CD4-positive, alpha-beta memory T cell (primary cell): Measurements from ENCODE around the gene PACRG. TPM values are rescaled to one million over a fixed set of nuclear protein-coding genes. Genes with fewer than 3 reads are reported as not detected.

ENCODE experiments used
- CTCF ChIA-PET: fragments of 350-600 bp; sonication (Branson Sonifier 250); formaldehyde crosslinking; loops from one replicate; lab custom pipeline; 2021; ENCODE audit warnings: inconsistent platforms; ENCODE audit not compliant: partially characterized antibody; lab: Charles Lee
- POLR2A ChIA-PET: fragments of 350-600 bp; sonication (Branson Sonifier 250); formaldehyde crosslinking; loops from one replicate; lab custom pipeline; 2021; ENCODE audit not compliant: partially characterized antibody; lab: Charles Lee
- DNase-seq, 5 donors: peaks; one replicate each; pipeline versions ENCODE4 v3.0.0 to v3.0.0-alpha.2; 2020 to 2022; ENCODE audit warnings: mixed read lengths in 1 of 5
- H3K27ac ChIP-seq: one replicate; pipeline ENCODE4 v1.7.0; 2013; ENCODE audit warnings: low read depth, low read length
- H3K27me3 ChIP-seq: 2 replicates; pipeline ENCODE4 v1.7.0; 2013; ENCODE audit warnings: mild to moderate bottlenecking, low read length, moderate library complexity; ENCODE audit not compliant: insufficient read depth
- H3K36me3 ChIP-seq: 2 replicates; pipeline ENCODE4 v1.7.0; 2013; ENCODE audit warnings: mild to moderate bottlenecking, low read length, moderate library complexity; ENCODE audit not compliant: insufficient read depth
- H3K4me1 ChIP-seq: 2 replicates; pipeline ENCODE4 v1.7.0; 2013; ENCODE audit warnings: mild to moderate bottlenecking, low read length, moderate library complexity; ENCODE audit not compliant: insufficient read depth
- H3K4me3 ChIP-seq, 2 donors: one replicate each; pipeline ENCODE4 v1.7.0; 2013; ENCODE audit warnings: low read length in 2 of 2, mild to moderate bottlenecking in 1 of 2
- H3K9me3 ChIP-seq, 2 donors: one replicate each; pipeline ENCODE4 v1.7.0; 2013; ENCODE audit warnings: low read length in 2 of 2, control low read depth in 1 of 2; ENCODE audit not compliant: control insufficient read depth in 1 of 2
- H3K27ac Mint-ChIP-seq, 7 donors: one replicate each; pipeline ENCODE4 v1.8.0; 2020 to 2021; ENCODE audit warnings: mixed read lengths in 7 of 7, mild to moderate bottlenecking in 6 of 7, inconsistent platforms in 3 of 7, moderate library complexity in 3 of 7
- H3K27me3 Mint-ChIP-seq, 2 donors: one replicate each; pipeline ENCODE4 v1.8.0; 2020 to 2021; ENCODE audit warnings: mixed read lengths in 2 of 2
- H3K36me3 Mint-ChIP-seq, 2 donors: one replicate each; pipeline ENCODE4 v1.8.0; 2020 to 2021; ENCODE audit warnings: mixed read lengths in 2 of 2, inconsistent platforms in 1 of 2, mild to moderate bottlenecking in 1 of 2
- H3K4me1 Mint-ChIP-seq, 4 donors: one replicate each; pipeline ENCODE4 v1.8.0; 2020 to 2021; ENCODE audit warnings: mixed read lengths in 4 of 4, mild to moderate bottlenecking in 1 of 4
- H3K4me3 Mint-ChIP-seq, 8 donors: one replicate each; pipeline ENCODE4 v1.8.0; 2020 to 2021; ENCODE audit warnings: mixed read lengths in 8 of 8, mild to moderate bottlenecking in 7 of 8, moderate library complexity in 6 of 8, inconsistent platforms in 3 of 8
- H3K9me3 Mint-ChIP-seq, 8 donors: one replicate each; pipeline ENCODE4 v1.8.0; 2020 to 2021; ENCODE audit warnings: mixed read lengths in 8 of 8, mild to moderate bottlenecking in 5 of 8, inconsistent platforms in 3 of 8, moderate library complexity in 1 of 8
- intact Hi-C: fragments of 100-400 bp; cut with micrococcal nuclease; formaldehyde crosslinking; loops from one replicate; pipeline ENCODE4 v1.15.1; 2023
- polyA plus RNA-seq, 2 donors: library from polyadenylated mRNA; unstranded; fragments of 300-500 nt; fragmentation: Illumina TruSeq; gene quantifications; one replicate each; pipeline ENCODE4 v1.2.3, GENCODE V29; 2021
- total RNA-seq, 2 experiments: library from RNA; stranded (reverse); gene quantifications; one replicate each; pipeline ENCODE4 v1.2.3, GENCODE V29; 2021

Gene PACRG
- total and polyA plus RNA-seq, 4 experiments from 2014 or later = 0.21 to 1.5 (median 0.81) TPM; not detected in 1

- Mint-ChIP-seq H3K36me3 (no peaks in the 10 kb centered on the region), H3K4me3 (no peak overlapping the region), H3K9me3 (no peaks in the 10 kb centered on the region), H3K4me1 (no peaks in the 10 kb centered on the region), H3K27me3 (peaks cover 2 to 4% of the 10 kb centered on the region in 2 donors), H3K27ac (no peak overlapping the region)
- Histone ChIP-seq H3K36me3 (no peaks in the 10 kb centered on the region), H3K4me3 (no peak overlapping the region), H3K4me1 (no peaks in the 10 kb centered on the region), H3K27ac (no peak overlapping the region), H3K9me3 (no peaks in the 10 kb centered on the region), H3K27me3 (no peaks in the 10 kb centered on the region)
- intact Hi-C loops = no loop called here
- CTCF ChIA-PET = no interaction called here
- POLR2A ChIA-PET = no interaction called here
- DNase-seq = no peak
Observed at GRCh38 chr6:163188746-163189145, 461.0 kb downstream of the PACRG start.

GRCh38 chr6:163189609-163190008 is 461.8 kb downstream of the PACRG start:
- no peaks in the 10 kb centered on the region for H3K9me3 ChIP-seq
- H3K4me1 ChIP-seq = no peaks in the 10 kb centered on the region
- CTCF ChIA-PET = no interaction called here
- no peak for DNase-seq
- no peaks in the 10 kb centered on the region for H3K27me3 ChIP-seq
- H3K4me3 ChIP-seq = no peak overlapping the region
- H3K27ac ChIP-seq = no peak overlapping the region
- no peaks in the 10 kb centered on the region for H3K36me3 ChIP-seq
- POLR2A ChIA-PET = no interaction called here
- no peak overlapping the region for H3K27ac Mint-ChIP-seq
- intact Hi-C loops = no loop called here
- H3K36me3 Mint-ChIP-seq = no peaks in the 10 kb centered on the region
- no peak overlapping the region for H3K4me3 Mint-ChIP-seq
- H3K9me3 Mint-ChIP-seq = no peaks in the 10 kb centered on the region
- H3K27me3 Mint-ChIP-seq = peaks cover 2 to 4% of the 10 kb centered on the region in 2 donors
- no peaks in the 10 kb centered on the region for H3K4me1 Mint-ChIP-seq

GRCh38 chr6:163190786-163191185 is 463.0 kb downstream of the PACRG start:
- ChIA-PET CTCF (interaction anchor here (0.6 kb wide), 1 partner anchor 17 kb away, joined by 3 read pairs; no protein-coding TSS in a partner anchor), POLR2A (no interaction called here)
- Histone ChIP-seq H3K27ac (no peak overlapping the region), H3K4me1 (no peaks in the 10 kb centered on the region), H3K27me3 (no peaks in the 10 kb centered on the region), H3K36me3 (no peaks in the 10 kb centered on the region), H3K4me3 (no peak overlapping the region), H3K9me3 (no peaks in the 10 kb centered on the region)
- H3K36me3 Mint-ChIP-seq = no peaks in the 10 kb centered on the region
- H3K27me3 Mint-ChIP-seq = peaks cover 1 to 4% of the 10 kb centered on the region in 2 donors
- no peak for DNase-seq
- intact Hi-C loops = no loop called here
- H3K9me3 Mint-ChIP-seq = no peaks in the 10 kb centered on the region
- H3K4me3 Mint-ChIP-seq = no peak overlapping the region
- H3K4me1 Mint-ChIP-seq = no peaks in the 10 kb centered on the region
- no peak overlapping the region for H3K27ac Mint-ChIP-seq

GRCh38 chr6:163191704-163192537 is 464.1 kb downstream of the PACRG start:
- H3K27ac Mint-ChIP-seq = no peak overlapping the region
- CTCF ChIA-PET = no interaction called here
- no peaks in the 10 kb centered on the region for H3K4me1 Mint-ChIP-seq

GRCh38 chr6:163192591-163192990 is 464.8 kb downstream of the PACRG start:
- no peaks in the 10 kb centered on the region for H3K9me3 Mint-ChIP-seq
- intact Hi-C loops = no loop called here
- CTCF ChIA-PET = no interaction called here

More at GRCh38 chr6:163191704-163192537, 464.1 kb downstream of the PACRG start:
- Histone ChIP-seq H3K9me3 (no peaks in the 10 kb centered on the region), H3K27me3 (no peaks in the 10 kb centered on the region), H3K4me1 (no peaks in the 10 kb centered on the region), H3K4me3 (no peak overlapping the region), H3K27ac (no peak overlapping the region), H3K36me3 (no peaks in the 10 kb centered on the region)
- DNase-seq = no peak
- intact Hi-C loops = no loop called here
- H3K9me3 Mint-ChIP-seq = no peaks in the 10 kb centered on the region
- H3K4me3 Mint-ChIP-seq = no peak overlapping the region
- H3K36me3 Mint-ChIP-seq = no peaks in the 10 kb centered on the region
- POLR2A ChIA-PET = no interaction called here
- H3K27me3 Mint-ChIP-seq = peaks cover 3 to 9% of the 10 kb centered on the region in 2 donors

GRCh38 chr6:163193326-163193725 is 465.6 kb downstream of the PACRG start:
- Mint-ChIP-seq H3K9me3 (no peaks in the 10 kb centered on the region), H3K4me1 (no peaks in the 10 kb centered on the region), H3K27me3 (peaks cover 3 to 7% of the 10 kb centered on the region in 2 donors), H3K36me3 (no peaks in the 10 kb centered on the region), H3K27ac (no peak overlapping the region), H3K4me3 (no peak overlapping the region)
- H3K36me3 ChIP-seq = no peaks in the 10 kb centered on the region
- POLR2A ChIA-PET = no interaction called here
- H3K4me1 ChIP-seq = no peaks in the 10 kb centered on the region
- intact Hi-C loops = no loop called here
- CTCF ChIA-PET = no interaction called here
- H3K27ac ChIP-seq = no peak overlapping the region
- no peak overlapping the region for H3K4me3 ChIP-seq
- H3K27me3 ChIP-seq = no peaks in the 10 kb centered on the region
- H3K9me3 ChIP-seq = no peaks in the 10 kb centered on the region
- DNase-seq = no peak

More at GRCh38 chr6:163192591-163192990, 464.8 kb downstream of the PACRG start:
- Histone ChIP-seq H3K27ac (no peak overlapping the region), H3K27me3 (no peaks in the 10 kb centered on the region), H3K4me1 (no peaks in the 10 kb centered on the region), H3K4me3 (no peak overlapping the region), H3K9me3 (no peaks in the 10 kb centered on the region), H3K36me3 (no peaks in the 10 kb centered on the region)
- POLR2A ChIA-PET = no interaction called here
- DNase-seq = no peak
- Mint-ChIP-seq H3K4me3 (no peak overlapping the region), H3K27ac (no peak overlapping the region), H3K27me3 (peaks cover 3 to 7% of the 10 kb centered on the region in 2 donors), H3K4me1 (no peaks in the 10 kb centered on the region), H3K36me3 (no peaks in the 10 kb centered on the region)

GRCh38 chr6:163195721-163196691 is 468.2 kb downstream of the PACRG start:
- Mint-ChIP-seq H3K4me1 (no peaks in the 10 kb centered on the region), H3K9me3 (no peaks in the 10 kb centered on the region), H3K27me3 (peaks cover 3 to 7% of the 10 kb centered on the region in 2 donors), H3K4me3 (no peak overlapping the region), H3K36me3 (no peaks in the 10 kb centered on the region), H3K27ac (no peak overlapping the region)
- Histone ChIP-seq H3K4me1 (no peaks in the 10 kb centered on the region), H3K36me3 (no peaks in the 10 kb centered on the region), H3K27ac (no peak overlapping the region), H3K4me3 (no peak overlapping the region), H3K27me3 (no peaks in the 10 kb centered on the region), H3K9me3 (no peaks in the 10 kb centered on the region)
- CTCF ChIA-PET = no interaction called here
- DNase-seq = no peak
- POLR2A ChIA-PET = no interaction called here
- intact Hi-C loops = no loop called here
